Pulmonary artery endothelial cell (primary cell): ENCODE data around the gene SEMA3D. TPM values are rescaled to one million over a fixed set of nuclear protein-coding genes. Genes with fewer than 3 reads are reported as not detected.
A peak's percentile ranks its signal among the peaks of the same experiment; 100 is the strongest.

ENCODE experiments used
- DNase-seq: peaks from one replicate; pipeline ENCODE4 v3.0.0-alpha.2; 2011; ENCODE audit warnings: low read depth, low spot score
- total RNA-seq: library from RNA; depleted of rRNA; stranded (reverse); fragments of >200 nt; gene quantifications from 2 replicates; pipeline ENCODE4 v1.2.3, GENCODE V29; 2014

The SEMA3D gene
- total RNA-seq, result 0.95 and 1.8 TPM in 2 replicates

DNA sequence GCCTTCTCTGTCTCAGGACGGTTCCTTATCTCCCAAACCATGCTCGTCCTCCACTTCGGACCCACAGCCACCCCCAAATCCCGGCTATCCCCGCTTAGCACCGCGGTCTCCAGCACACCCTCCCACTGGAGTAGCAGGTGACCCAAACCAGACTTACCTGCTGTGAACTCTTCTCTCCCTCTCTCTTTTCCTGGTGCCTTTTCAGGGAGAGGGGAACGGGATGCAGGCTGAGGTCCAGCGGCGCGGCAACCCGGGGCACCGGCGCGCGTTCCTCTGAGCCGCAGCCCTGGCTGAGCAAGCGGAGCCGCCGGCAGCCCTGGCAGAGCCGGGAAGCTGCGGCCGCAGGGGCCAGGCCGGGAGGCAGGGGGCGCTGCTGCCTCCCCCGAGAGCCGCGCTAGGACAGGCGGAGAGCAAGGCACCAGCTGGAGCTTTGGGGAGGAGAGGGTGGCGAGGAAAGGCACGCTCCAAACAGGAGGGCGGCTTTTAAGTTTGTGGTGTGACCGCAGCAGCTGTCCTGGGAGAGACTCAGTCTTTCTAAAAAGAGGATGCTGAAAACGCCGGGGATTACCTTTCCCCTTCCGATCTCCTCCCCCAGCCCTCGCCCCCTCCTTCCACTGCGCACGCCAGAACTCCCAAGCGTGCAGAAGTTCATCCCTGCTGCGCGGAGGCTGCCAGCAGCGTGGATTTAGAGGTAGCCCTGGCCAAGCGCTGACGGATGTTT is at the start of gene SEMA3D:
TSS of gene SEMA3D (minus strand) at position 536 of the 721 bp plus-strand sequence. CDS start 65,165 bp downstream, outside the sequence.
- peak; percentile 32 for DNase-seq

DNA sequence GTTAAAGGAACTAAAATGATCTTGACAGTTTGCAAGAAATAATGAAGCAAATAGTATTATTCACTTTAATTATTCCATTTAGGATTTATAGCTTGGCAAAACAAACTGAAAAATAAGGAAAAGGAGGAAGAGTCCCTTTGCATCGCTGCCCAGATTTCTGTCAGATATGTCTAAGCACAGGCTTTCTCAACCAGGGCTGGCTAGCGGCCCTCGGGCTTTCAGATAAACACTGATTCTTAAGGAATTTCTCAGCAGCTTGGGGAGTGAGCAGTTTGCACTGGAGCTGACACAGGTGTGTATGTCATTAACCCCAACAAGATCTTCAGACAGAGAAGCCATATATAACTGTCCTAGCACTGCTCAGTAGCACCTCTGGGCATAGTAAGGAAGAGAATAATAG is 47.9 kb upstream of the SEMA3D start:
- no peak for DNase-seq

DNA sequence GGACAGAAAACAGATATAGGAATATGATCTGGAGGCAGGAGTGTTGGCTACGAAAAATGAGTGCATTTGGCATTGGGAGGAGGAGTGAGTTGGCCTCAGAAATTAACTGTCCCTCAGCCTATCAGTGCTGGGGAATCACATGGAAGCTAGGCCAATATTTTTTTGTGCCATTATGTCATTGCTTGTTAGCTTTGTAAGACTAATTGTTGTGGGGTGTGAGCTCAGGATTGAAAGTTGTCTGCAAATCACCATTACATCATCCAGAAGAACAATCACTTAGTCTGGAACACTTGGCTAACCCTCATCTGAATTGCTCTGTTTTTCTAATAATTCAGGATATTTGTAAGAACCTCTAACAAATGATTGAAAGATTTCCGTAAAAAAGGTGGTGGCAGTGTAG is 45.2 kb upstream of the SEMA3D start:
- DNase-seq, result no peak

DNA sequence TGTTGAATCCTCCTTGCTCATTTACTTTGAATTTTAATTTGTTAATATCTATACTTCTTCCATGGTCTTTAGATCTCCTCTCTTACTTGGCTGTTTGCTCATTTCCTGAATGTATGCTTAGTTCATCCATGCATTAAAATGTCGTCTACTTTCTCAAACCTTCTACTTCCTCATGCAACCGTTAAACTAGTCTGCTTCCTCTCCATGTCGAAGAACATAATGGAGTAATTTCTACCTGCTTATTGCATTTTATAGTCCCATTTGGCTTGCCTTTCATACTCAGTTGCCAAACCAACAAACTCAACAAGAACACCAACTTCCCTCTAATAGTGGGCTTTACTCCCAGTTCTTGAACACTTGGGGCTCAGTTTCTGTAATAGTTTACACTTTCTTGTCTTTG is 43.8 kb upstream of the SEMA3D start:
- DNase-seq, result no peak

DNA sequence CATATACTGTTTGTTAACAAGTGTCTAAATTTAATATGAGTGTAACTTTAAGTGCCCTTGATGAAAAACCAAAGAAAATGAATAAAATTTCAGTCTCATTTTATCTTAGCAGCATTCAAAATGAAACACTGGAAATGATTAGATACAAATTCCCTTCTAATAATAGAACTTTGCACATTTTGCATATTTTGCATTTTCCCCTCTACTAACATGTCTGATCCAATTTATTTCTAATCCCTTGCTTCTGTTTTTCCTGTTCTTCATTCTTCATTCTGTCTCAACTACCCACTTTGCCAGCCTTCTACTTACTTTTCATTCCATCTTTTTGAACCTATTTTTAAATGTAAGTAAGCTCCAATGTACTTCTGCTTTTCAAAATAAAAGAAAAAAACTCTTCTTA is 42.7 kb upstream of the SEMA3D start:
- no peak for DNase-seq

DNA sequence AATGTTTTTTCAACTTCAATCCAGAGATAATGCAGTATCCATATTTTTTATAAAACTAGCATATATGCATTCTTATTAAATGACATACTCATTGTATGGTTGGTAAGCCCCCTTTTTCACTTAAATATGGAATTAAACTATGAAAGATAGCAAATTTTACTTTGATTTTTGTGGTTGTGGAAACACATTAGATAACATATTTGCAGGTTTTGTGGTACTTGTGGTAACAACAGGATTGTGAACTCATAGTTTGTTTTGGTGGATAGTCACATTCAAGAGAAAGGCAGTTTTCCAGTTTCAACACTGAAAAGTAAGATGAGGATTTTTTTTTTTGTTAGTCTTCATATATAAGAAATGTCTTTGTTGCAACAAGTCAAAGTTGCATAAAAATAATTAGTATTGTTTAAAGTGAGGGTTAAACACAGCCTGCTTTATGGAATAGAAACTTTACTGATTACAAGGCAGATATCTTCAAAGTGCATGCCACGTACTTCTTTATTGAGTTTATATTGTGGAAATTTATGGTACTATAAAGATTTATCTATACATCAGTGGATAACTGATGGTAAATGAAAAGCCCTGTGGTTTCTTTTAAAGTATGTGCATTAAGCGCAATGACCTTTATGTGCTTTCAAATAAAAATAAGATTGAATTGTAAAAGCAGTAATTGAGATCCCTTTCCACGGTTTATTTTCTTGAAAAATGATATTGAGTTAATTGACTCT is 39.7 kb upstream of the SEMA3D start:
- DNase-seq, result no peak

DNA sequence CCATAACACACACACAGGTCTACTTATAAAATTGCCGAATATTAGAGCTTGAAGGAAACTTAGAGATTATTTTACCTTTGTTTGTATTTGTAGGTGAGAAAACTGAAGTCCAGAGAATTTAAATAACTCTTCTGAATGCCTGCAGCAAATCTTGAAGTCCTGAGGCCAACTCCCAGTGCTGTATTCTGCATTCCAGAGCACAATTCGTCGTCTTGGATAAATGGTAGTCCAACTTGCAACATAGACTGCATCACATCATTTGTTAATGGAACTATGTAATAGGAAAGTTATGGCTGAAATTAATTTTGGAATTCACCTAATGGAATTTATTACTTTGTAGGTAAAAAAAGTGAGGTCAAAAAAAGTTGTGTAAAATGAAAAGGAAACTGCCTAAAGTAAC is 37.3 kb upstream of the SEMA3D start:
- no peak for DNase-seq

DNA sequence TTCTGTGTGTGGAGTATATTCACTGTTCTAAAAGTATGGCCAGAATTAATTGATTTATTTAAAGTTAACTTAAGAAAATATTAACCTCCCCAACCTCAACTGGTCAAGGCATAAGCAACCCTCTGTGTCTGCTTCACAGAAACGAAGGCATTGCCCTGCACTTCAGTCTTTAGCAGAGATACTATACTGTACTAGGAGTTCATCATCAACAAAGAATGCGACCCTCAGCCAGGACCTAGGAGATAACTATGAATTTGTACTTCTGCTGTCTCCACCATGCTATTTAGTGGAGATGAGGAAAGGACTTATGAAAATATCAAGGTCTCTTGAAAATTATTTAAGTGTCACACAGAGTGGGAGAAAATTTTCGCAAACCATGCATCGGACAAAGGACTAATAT is 35.7 kb upstream of the SEMA3D start:
- no peak for DNase-seq

DNA sequence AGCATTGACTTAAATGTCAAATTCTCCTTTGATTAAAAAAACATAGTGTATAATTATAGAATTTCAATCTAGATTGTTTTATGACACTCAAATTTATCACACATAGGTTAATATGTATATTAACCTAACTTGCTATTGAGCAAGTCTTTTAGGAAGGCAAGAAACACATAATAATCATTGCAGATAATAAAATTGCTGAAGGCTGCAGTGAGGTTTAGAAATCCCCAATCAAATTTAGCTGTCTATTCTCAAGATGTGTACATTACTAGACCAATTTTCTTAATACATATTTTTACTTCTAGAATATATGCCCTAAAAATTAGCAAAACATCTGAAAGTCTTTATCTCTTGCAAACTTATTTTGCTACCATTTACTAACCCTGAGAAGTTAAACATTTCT is 34.9 kb upstream of the SEMA3D start:
- no peak for DNase-seq

DNA sequence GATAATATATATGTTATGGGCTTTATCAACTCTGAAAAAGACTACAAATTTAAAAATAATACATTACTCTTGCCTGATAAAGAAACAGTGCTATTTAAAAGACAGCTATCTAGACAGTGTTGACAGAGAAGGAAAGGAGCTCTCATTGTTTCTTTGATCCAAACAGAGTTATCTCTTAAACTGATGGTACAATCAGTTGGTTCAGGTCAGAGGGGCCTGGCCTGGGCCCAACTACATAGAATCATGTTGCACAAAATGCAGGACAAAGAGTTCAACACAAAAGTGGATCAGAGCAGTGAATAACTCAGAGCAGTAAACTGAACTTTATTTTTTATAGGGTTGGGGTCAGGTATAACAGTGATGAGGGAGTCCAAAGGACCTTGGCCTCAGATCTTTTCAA is 33.8 kb upstream of the SEMA3D start:
- no peak for DNase-seq

DNA sequence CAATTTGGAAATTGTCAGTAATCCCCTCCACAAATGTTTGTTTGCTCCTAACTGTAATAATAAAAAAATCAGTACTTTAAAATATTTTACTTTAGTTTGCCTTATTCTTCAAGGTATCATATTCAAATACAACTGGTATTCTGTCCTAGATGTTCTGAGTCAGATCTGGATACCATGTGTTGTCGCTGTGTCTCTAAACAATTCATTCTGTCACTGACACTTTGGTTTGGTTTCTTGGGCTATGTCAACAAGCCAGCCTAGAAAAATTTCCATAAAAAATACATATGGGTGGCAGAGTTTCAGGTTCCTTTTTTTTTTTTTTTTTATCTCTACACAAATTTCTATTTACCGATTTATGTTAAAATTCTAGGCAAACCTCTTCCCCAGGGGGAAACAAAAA is 33.2 kb upstream of the SEMA3D start:
- DNase-seq, result no peak

DNA sequence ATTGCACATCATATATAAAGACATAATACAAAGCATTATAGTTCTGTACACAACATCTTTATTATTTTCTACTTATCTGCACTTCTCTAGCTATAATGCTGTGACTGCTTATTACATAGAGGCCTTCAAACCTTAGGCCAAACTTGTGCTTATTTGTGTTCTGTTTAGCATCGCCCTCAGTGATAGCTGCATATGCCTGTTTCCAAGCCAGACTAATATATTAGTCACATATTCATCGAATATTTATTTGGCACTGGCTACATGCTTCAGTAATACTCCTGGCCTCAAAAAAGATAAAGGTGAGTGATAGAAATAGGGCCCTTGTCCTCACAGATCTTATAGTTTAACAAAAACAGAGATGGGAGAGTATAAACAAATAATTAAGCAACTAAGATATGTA is 30.2 kb upstream of the SEMA3D start:
- no peak for DNase-seq

DNA sequence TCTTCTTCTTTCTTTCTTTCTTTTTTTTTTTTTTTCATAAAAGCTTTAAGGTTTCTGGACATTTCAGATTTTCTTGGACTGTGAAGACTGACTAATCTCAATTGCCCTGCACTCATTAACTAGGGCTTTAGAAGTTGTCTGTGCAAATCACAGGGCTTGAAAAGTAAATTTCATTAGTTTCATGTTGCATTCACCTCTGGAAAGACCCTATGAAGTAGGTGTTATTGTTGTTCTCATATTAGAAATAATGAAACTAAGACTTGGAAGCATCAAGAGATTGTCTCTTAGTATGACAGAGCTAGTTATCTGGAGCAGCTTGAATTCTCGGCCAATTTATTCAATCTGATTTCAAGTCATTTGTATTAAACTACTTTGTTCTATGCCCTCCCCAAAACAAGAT is 28.2 kb upstream of the SEMA3D start:
- no peak for DNase-seq

DNA sequence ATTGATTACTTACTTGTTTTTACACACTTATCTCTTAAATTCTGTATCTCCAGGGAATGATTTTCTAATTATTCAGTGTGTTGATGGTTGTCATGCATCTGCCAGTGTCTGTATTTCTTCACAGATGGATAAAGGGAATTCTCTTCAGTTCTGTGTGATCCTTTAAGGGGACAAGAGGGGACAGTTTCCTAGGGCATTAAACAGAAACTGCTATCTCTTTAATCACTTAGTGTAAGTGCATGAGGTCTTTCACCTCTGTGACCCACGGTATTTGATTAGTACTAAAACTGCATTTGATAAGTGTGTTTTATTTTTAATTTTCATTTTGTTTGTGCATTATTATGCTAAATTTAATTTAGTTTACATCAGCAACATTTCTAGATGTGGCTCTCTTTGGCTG is 26.6 kb upstream of the SEMA3D start:
- DNase-seq, result no peak

DNA sequence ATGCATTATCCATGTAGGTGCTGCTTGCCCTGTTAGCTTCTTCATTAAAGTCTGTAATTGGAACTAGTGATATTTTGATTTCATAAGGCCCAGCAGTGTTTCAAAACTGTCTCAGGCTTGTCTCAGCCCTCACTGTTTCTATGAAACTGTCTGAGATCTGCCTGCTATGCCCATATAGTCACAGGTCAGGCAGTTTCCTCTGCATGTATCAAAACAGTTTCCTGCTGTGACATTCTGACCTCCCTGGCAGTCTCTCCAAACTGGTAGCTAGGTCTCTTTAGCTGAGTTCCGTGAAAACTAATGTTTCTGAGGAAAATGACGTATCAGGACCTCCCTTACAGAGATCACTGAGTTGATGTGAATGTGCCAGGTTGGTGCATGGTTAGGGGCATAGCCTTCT is 18.9 kb upstream of the SEMA3D start:
- DNase-seq, result no peak

DNA sequence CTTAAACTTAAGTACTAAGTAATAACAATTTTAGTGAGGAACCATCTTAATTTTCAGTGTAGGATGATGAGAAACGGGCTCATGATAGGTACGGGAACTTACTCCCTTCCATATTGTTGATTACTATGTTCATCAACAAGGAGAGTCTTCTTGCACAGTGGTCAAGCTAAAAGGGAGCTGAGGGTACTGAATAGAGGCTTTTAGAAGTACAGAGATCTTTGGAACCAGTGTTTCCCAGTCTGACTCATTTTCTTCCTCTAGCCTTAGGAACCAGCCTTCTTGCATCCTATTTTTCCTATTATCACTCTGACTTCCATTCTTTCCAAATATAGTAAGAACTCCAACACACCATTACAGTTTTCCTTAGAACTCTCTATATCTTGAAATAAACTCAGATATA is 17.6 kb upstream of the SEMA3D start:
- DNase-seq, result no peak

DNA sequence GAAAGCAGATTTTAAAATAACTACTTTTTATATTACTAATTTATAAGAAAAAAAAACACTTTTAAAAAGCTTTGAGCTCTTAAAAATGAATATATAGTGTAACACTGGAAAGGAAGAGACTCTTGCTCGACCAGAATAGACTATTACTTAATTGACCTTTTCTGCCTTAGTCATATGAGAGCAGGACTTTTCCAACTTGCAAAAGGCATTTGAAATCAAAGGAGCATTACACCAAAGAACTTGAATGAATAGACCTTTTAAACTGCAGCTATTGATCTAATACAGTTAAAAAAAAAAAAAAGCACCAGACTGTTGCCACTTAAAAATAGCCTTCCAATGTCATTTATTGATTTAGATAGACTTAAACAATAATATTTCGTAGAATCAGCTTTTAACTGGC is 17.2 kb upstream of the SEMA3D start:
- no peak for DNase-seq

DNA sequence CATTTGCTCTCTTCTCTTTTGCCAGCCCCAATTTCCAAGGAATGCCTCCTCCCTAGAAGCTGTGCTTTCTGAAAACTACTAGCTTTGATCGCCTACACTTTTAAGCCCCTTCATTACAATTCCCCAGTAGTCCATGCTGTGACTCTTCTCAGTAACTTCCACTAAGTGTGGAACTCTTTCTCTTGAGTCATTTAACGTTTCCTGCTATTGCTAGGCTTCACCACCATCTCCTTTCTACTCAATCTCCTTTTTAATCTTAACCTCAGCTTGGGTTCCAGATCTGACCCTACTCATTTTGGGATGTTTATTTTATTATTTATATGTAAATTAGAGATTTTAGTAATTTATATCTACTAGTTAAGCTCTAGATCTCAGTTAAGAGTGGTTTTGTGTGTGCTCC is 14.4 kb upstream of the SEMA3D start:
- no peak for DNase-seq

DNA sequence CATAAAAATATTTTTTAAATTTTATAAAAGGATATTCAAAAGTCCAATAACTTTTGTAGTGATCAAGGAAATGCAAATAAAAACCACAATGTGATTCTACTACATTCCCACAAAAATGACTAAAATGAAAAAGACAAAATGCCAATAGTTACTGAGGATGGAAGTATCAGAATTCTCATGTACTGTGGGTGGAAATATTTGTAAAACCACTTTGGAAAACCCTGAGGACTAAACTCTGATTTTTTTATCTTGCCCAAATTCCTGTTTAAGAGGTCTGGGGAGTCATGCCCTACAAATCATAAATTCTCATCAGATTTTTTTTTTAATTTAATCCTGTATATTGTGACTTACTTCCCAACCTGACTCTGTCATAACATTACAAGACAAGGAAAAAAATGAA is 9.8 kb upstream of the SEMA3D start:
- DNase-seq, result no peak

DNA sequence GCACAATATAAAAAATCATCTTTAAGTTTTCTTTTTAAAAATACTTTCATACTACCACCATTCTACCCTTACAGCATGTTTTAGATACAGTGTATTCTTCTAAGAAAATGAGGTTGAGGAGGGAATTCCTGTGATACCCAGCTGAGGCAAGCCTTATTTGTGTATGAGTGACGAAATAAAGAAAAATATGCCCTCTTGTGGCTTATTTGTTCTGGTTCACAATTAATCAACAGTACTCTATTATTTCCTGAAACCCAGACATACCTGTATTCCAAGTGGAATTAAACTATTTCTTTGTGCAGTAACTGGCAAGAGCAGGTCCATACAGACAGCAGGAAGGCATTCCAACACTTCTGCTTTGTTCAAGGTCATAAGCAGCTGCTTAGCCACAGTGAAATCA is 4.5 kb upstream of the SEMA3D start:
- DNase-seq, result no peak

DNA sequence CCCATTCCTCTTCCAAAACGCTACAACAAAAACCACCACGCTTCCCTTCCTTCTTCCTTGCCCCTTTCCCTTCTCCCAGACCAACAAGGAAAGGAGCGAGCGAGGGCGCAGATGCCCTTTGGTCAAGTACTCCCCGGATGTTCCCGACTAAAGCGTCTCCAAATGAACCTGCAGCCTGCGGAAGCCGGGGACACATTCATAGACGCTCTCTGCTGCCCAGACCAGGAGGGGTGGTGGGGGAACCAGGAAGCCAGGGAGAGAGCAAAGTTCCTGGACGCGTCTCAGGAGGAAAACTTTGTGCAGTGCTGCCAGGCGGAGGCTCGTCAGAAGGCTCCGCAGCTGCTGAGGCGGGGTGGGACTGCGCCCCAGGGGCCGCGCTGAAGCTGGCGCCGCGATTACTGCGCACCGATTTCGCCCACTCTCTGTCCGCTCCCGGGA is 754 bp downstream of the SEMA3D start:
- DNase-seq, result no peak

DNA sequence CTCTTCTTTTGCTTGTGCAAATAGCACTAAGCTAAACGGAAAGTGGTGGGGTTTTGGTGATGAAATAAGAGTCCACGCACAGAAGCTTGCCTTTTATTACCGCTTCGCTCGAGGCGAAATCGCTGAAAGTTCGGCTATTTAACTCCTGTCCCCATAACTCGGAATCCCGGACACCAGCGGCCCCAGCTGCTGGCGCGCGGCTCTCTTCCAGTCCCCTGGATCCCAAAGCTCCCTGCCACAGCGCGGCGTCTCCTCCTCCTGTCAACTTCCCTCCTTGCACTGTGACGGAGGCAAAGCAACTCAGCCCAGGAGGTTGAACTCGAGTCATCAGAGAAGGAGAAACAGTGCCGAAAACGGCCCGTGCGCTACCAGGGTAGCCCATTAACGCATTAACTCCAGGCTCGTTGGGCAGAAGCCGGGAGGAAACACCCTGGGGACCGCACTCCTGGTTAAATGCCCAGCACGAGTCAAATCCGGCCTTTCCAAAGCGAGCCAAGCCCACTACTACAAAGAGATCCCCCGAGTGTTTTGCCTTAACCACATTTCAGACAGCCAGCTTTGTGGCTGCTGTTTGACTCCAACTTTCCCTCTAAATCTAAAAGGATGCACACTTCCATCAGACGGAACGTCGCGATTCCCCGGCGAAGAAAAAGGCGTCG is 1.3 kb downstream of the SEMA3D start:
- no peak for DNase-seq
